Type B pancreatic cell (in vitro differentiated cells): ENCODE data around the gene CYP3A4. TPM values are rescaled to one million over a fixed set of nuclear protein-coding genes. Genes with fewer than 3 reads are reported as not detected.

Source experiments
- DNase-seq: peaks from one replicate; pipeline ENCODE4 v3.0.0; 2021; ENCODE audit warnings: mixed read lengths; ENCODE audit not compliant: unreplicated experiment; ENCODE audit errors: extremely low spot score
- H3K27ac Mint-ChIP-seq: 2 replicates; pipeline ENCODE4 v1.8.0; 2021; ENCODE audit warnings: mild to moderate bottlenecking, mixed read lengths
- H3K27me3 Mint-ChIP-seq: 2 replicates; pipeline ENCODE4 v1.8.0; 2021; ENCODE audit warnings: mixed read lengths
- H3K36me3 Mint-ChIP-seq: 2 replicates; pipeline ENCODE4 v1.8.0; 2021; ENCODE audit warnings: mixed read lengths
- H3K4me1 Mint-ChIP-seq: one replicate; pipeline ENCODE4 v1.8.0; 2021; ENCODE audit warnings: mixed read lengths; ENCODE audit not compliant: unreplicated experiment
- H3K4me3 Mint-ChIP-seq: 2 replicates; pipeline ENCODE4 v1.8.0; 2021; ENCODE audit warnings: mild to moderate bottlenecking, mixed read lengths
- H3K9me3 Mint-ChIP-seq: 2 replicates; pipeline ENCODE4 v1.8.0; 2021; ENCODE audit warnings: mixed read lengths
- CTCF ChIP-seq: fragments of 200-600 bp; sonication (generic); conservative IDR thresholded peaks from 2 replicates; pipeline ENCODE4 v1.5.0; 2021; ENCODE audit warnings: antibody characterized with exemption, mild to moderate bottlenecking
- total RNA-seq: library from RNA; stranded (reverse); gene quantifications from 2 replicates; pipeline ENCODE4 v1.2.1, GENCODE V29; 2021; ENCODE audit warnings: low replicate concordance

CYP3A4 gene
- total RNA-seq, 1 donor from 2014 or later: 4.2 TPM

- Mint-ChIP-seq H3K4me3 (no peak overlapping the region), H3K27ac (no peak overlapping the region), H3K36me3 (no peaks in the 10 kb centered on the region), H3K4me1 (peaks cover 17% of the 10 kb centered on the region), H3K9me3 (no peaks in the 10 kb centered on the region), H3K27me3 (no peaks in the 10 kb centered on the region)
- TF ChIP-seq CTCF: no peak
- no peak for DNase-seq
These were observed 43.2 kb upstream of the CYP3A4 start for GRCh38 chr7:99827040-99827778.

GRCh38 chr7:99825873-99826272 is 41.9 kb upstream of the CYP3A4 start:
- peaks cover 17% of the 10 kb centered on the region for H3K4me1 Mint-ChIP-seq
- H3K27ac Mint-ChIP-seq: peak overlapping the region; percentile 43
- H3K36me3 Mint-ChIP-seq: no peaks in the 10 kb centered on the region
- no peak for DNase-seq
- no peak overlapping the region for H3K4me3 Mint-ChIP-seq
- no peak for TF ChIP-seq CTCF
- no peaks in the 10 kb centered on the region for H3K9me3 Mint-ChIP-seq
- no peaks in the 10 kb centered on the region for H3K27me3 Mint-ChIP-seq

- Mint-ChIP-seq H3K9me3 (no peaks in the 10 kb centered on the region), H3K4me3 (no peak overlapping the region), H3K4me1 (peaks cover 17% of the 10 kb centered on the region), H3K27ac (peak overlapping the region; percentile 43), H3K36me3 (no peaks in the 10 kb centered on the region), H3K27me3 (no peaks in the 10 kb centered on the region)
- no peak for TF ChIP-seq CTCF
- DNase-seq: no peak
These were observed 41.5 kb upstream of the CYP3A4 start for GRCh38 chr7:99825452-99825851.

GRCh38 chr7:99824091-99824490 is 40.1 kb upstream of the CYP3A4 start:
- Mint-ChIP-seq H3K36me3 (no peaks in the 10 kb centered on the region), H3K4me3 (no peak overlapping the region), H3K9me3 (no peaks in the 10 kb centered on the region), H3K27ac (no peak overlapping the region), H3K27me3 (no peaks in the 10 kb centered on the region), H3K4me1 (peaks cover 11% of the 10 kb centered on the region)
- TF ChIP-seq CTCF: no peak
- no peak for DNase-seq

GRCh38 chr7:99822731-99823718 is 39.0 kb upstream of the CYP3A4 start:
- Mint-ChIP-seq H3K4me1 (peaks cover 4% of the 10 kb centered on the region), H3K27ac (no peak overlapping the region), H3K27me3 (no peaks in the 10 kb centered on the region), H3K36me3 (no peaks in the 10 kb centered on the region), H3K9me3 (no peaks in the 10 kb centered on the region), H3K4me3 (no peak overlapping the region)
- DNase-seq: no peak
- no peak for TF ChIP-seq CTCF
